Activated B cell treated with CpG ODN at 0.5 μM for 24 hours (primary cell): ENCODE results near the gene MKLN1. TPM values are rescaled to one million over a fixed set of nuclear protein-coding genes. Genes with fewer than 3 reads are reported as not detected.

Experiments
- ATAC-seq: fragments of 200-7000 bp; cut with Tn5 transposase; one replicate; pipeline ENCODE4 v1.10.0; 2021; ENCODE audit warnings: low read depth, mild to moderate bottlenecking, moderate library complexity
- CTCF ChIA-PET: fragments of 350-600 bp; sonication (Branson Sonifier 250); formaldehyde crosslinking; loops from one replicate; lab custom pipeline; 2021; ENCODE audit warnings: antibody characterized with exemption; lab: Charles Lee
- POLR2A ChIA-PET: fragments of 350-600 bp; sonication (Branson Sonifier 250); formaldehyde crosslinking; loops from one replicate; lab custom pipeline; 2021; ENCODE audit warnings: antibody characterized with exemption; lab: Charles Lee
- DNase-seq: peaks from one replicate; pipeline ENCODE4 v3.0.0; 2022
- H3K27ac Mint-ChIP-seq: one replicate; pipeline ENCODE4 v1.8.0; 2020; ENCODE audit warnings: mixed read lengths
- H3K27me3 Mint-ChIP-seq: one replicate; pipeline ENCODE4 v1.8.0; 2021; ENCODE audit warnings: mixed read lengths
- H3K36me3 Mint-ChIP-seq: one replicate; pipeline ENCODE4 v1.8.0; 2021; ENCODE audit warnings: low read depth, mixed read lengths
- H3K4me1 Mint-ChIP-seq: one replicate; pipeline ENCODE4 v1.8.0; 2021; ENCODE audit warnings: mixed read lengths
- H3K4me3 Mint-ChIP-seq: one replicate; pipeline ENCODE4 v1.8.0; 2020; ENCODE audit warnings: mild to moderate bottlenecking, mixed read lengths
- H3K9me3 Mint-ChIP-seq: one replicate; pipeline ENCODE4 v1.8.0; 2020; ENCODE audit warnings: mixed read lengths
- CTCF ChIP-seq: fragments of 200-600 bp; IDR thresholded peaks from one replicate; pipeline ENCODE4 v1.8.0; 2022; ENCODE audit warnings: antibody characterized with exemption, mild to moderate bottlenecking
- intact Hi-C: fragments of 100-400 bp; cut with micrococcal nuclease; formaldehyde crosslinking; loops from one replicate; pipeline ENCODE4 v1.15.1; 2024
- total RNA-seq: library from RNA; stranded (reverse); gene quantifications from 2 replicates; pipeline ENCODE4 v1.2.3, GENCODE V29; 2022

MKLN1 gene
- total RNA-seq, 1 donor from 2014 or later = 64.6 TPM

DNA sequence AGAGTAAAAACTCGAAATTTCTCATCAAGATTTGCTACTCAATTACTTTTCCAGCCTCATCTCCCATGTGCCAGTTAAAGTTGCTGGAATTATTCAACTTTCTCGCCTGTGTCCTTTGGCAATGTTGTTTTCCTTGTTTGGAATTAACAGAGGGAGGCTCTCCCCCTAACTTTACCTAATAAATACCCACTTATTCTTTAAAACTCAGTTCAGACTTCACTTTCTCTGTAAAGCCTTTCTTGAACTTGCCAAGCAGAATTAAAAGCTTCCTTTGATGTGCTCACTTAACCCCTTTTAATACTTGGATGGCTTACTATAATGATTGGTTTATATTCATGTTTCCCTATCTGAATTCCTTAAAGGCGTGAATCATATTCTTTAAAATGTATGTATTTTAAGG is 104.1 kb downstream of the MKLN1 start:
- H3K9me3 Mint-ChIP-seq = no peaks in the 10 kb centered on the region
- intact Hi-C loops = no loop called here
- CTCF ChIA-PET = interaction anchor here (1.1 kb wide), 1 partner anchor 450 kb away, joined by 3 read pairs; no protein-coding TSS in a partner anchor
- H3K27me3 Mint-ChIP-seq = no peaks in the 10 kb centered on the region
- no peak for ATAC-seq
- H3K36me3 Mint-ChIP-seq = peaks cover 55% of the 10 kb centered on the region
- POLR2A ChIA-PET = no interaction called here
- TF ChIP-seq CTCF = no peak
- no peak overlapping the region for H3K27ac Mint-ChIP-seq
- no peak overlapping the region for H3K4me3 Mint-ChIP-seq
- DNase-seq = no peak
- no peaks in the 10 kb centered on the region for H3K4me1 Mint-ChIP-seq

GRCh38 chr7:131436384-131436783 is 108.7 kb downstream of the MKLN1 start:
- no peak overlapping the region for H3K4me3 Mint-ChIP-seq
- intact Hi-C loops = no loop called here
- H3K9me3 Mint-ChIP-seq = no peaks in the 10 kb centered on the region
- ATAC-seq (no peak), DNase-seq (no peak)
- H3K36me3 Mint-ChIP-seq = peaks cover 69% of the 10 kb centered on the region
- H3K4me1 Mint-ChIP-seq = no peaks in the 10 kb centered on the region
- ChIA-PET POLR2A (no interaction called here), CTCF (interaction anchor here (1.1 kb wide), 1 partner anchor 454 kb away, joined by 3 read pairs; no protein-coding TSS in a partner anchor)
- no peaks in the 10 kb centered on the region for H3K27me3 Mint-ChIP-seq
- no peak overlapping the region for H3K27ac Mint-ChIP-seq
- TF ChIP-seq CTCF = no peak

DNA sequence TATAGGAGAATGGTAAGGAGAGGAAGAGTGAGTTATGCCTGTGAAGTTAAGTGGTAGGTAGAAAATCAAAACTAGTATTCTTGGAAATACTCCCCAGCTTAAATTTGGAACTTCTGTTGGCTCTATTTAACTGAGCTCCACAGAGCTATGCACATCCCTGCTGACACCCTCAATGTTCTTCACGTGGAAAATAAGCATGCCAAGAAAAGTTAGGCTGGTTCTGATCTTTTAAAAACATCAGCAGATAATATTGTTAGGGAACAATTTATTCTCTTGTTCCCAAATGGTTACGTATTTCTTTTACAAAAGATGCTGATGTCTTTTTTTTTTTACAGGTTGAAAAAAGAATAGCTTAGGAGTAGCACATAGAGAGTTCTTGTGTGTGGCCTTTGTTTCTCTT is 111.3 kb downstream of the MKLN1 start:
- Mint-ChIP-seq H3K4me3 (no peak overlapping the region), H3K27me3 (no peaks in the 10 kb centered on the region), H3K9me3 (no peaks in the 10 kb centered on the region), H3K4me1 (no peaks in the 10 kb centered on the region), H3K27ac (no peak overlapping the region), H3K36me3 (peaks cover 73% of the 10 kb centered on the region)
- DNase-seq (no peak), ATAC-seq (no peak)
- intact Hi-C loops = no loop called here
- POLR2A ChIA-PET = no interaction called here
- no peak for TF ChIP-seq CTCF
- CTCF ChIA-PET = no interaction called here

DNA sequence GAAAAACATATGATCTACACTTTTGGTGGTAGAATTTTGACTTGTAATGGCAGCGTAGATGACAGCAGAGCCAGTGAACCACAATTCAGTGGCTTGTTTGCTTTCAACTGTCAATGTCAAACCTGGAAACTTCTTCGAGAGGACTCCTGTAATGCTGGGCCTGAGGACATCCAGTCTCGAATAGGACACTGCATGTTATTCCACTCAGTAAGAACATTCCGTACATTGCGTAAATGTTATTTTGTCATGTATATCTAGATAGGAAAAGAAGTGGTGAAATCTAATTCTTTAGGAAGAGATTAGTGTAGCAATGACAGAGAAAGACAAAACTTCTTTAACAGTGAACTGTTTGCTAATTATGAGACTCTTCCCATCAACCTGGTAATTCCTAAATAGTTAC is 115.8 kb downstream of the MKLN1 start:
- ChIA-PET CTCF (no interaction called here), POLR2A (no interaction called here)
- intact Hi-C loops = no loop called here
- Mint-ChIP-seq H3K27me3 (no peaks in the 10 kb centered on the region), H3K4me3 (no peak overlapping the region), H3K4me1 (no peaks in the 10 kb centered on the region), H3K27ac (no peak overlapping the region), H3K36me3 (peaks cover 74% of the 10 kb centered on the region), H3K9me3 (no peaks in the 10 kb centered on the region)
- no peak for ATAC-seq
- DNase-seq = no peak
- no peak for TF ChIP-seq CTCF

DNA sequence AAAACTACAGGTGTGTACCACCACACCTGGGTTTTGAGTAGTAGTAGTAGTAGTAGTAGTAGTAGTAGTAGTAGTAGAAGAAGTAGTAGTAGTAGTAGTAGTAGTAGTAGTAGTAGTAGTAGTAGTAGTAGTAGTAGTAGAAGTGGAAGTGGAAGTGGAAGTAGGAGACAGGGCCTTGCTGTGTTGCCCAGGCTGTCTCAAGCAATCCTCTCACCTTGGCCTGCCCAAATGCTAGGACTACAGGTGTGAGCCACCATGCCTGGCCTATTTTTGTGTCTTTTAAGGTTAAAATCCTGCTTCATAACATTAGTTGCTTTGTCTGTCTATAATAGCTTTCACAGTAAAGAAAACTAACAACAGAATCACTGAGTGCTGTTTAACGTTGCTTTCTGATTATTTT is 117.0 kb downstream of the MKLN1 start:
- no peak for ATAC-seq
- TF ChIP-seq CTCF = no peak
- no peaks in the 10 kb centered on the region for H3K9me3 Mint-ChIP-seq
- H3K4me3 Mint-ChIP-seq = no peak overlapping the region
- ChIA-PET POLR2A (interaction anchor here (0.6 kb wide), 1 partner anchor 9 kb away, joined by 4 read pairs; no protein-coding TSS in a partner anchor), CTCF (no interaction called here)
- H3K36me3 Mint-ChIP-seq = peaks cover 74% of the 10 kb centered on the region
- intact Hi-C loops = no loop called here
- no peaks in the 10 kb centered on the region for H3K4me1 Mint-ChIP-seq
- H3K27ac Mint-ChIP-seq = no peak overlapping the region
- no peak for DNase-seq
- no peaks in the 10 kb centered on the region for H3K27me3 Mint-ChIP-seq
